Measurements from ENCODE around the gene MLNR. TPM values are rescaled to one million over a fixed set of nuclear protein-coding genes. Genes with fewer than 3 reads are reported as not detected.

The MLNR gene
- total RNA-seq, 1 experiment from 2014 or later: not detected

Other genes starting within 250 kb of the MLNR start
- 29.5 and 40.0 TPM in 2 replicates for gene FNDC3A, start 244.4 kb upstream of the MLNR start, total RNA-seq (2014; rRNA removed; shearing (Covaris generic))
- 3.8 and 4.3 TPM in 2 replicates for gene CDADC1, start 27.6 kb downstream of the MLNR start, total RNA-seq (2014; rRNA removed; shearing (Covaris generic))
- gene CAB39L, start 223.7 kb downstream of the MLNR start, total RNA-seq (2014; rRNA removed; shearing (Covaris generic)): 8.3 and 12.6 TPM in 2 replicates
- 4.8 and 5.5 TPM in 2 replicates for gene SETDB2, start 223.9 kb downstream of the MLNR start, total RNA-seq (2014; rRNA removed; shearing (Covaris generic))

Data from RPMI7951 (cell line).